Measurements from ENCODE around the gene RGS6. TPM values are rescaled to one million over a fixed set of nuclear protein-coding genes. Genes with fewer than 3 reads are reported as not detected.

The RGS6 gene
- total and polyA plus RNA-seq, 8 donors, result 0.12 to 4.1 (median 2.8) TPM

DNA sequence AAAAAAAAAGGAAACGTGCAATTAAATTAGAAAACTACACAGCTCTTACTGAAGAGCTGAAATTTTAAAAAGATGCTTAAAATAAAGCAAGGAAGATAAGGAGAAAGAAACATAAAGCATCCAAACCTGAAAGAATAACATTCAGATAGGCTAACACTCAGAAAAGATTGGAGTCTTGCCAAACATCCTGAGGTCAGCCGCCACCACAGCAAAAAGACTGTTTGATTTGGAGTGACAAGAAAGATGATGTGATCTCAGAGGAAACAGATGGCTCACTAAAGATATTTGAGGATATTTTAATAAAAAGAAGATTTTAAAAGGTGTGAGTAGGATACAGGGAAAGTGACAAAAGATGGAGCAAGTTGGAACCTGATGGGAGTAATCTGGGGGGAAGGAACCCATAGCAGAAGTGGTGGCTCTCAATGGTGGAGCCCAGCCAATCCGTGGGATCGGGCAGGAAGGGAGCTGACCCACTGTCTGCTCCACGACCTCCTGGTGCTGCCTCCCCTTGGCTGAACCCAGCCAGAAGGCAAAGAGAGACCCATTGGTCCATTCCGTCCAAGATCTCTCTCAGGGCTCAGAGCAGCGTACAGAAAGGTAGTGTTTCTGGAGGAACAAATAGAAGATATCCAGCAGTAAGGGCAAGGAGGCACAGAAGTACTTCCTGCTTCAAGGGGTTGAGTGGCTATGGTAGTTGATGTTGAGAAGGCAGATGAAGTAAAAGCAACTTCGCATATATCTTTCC lies 469.6 kb downstream of the RGS6 start:
- no peaks in the 10 kb centered on the region for H3K9me3 ChIP-seq
- intact Hi-C loops (cut with DNase I), result no loop called here
- ATAC-seq, result no peak
- no peak for TF ChIP-seq CTCF (IDR thresholded peaks at IDR 0.05)
- H3K36me3 ChIP-seq, result no peaks in the 10 kb centered on the region
- H3K4me1 ChIP-seq, result no peaks in the 10 kb centered on the region
- H3K4me3 ChIP-seq, result no peak overlapping the region
- peaks cover 0 to 14% of the 10 kb centered on the region in 2 donors for H3K27me3 ChIP-seq
- no peak overlapping the region for H3K27ac ChIP-seq
- no peak for DNase-seq

GRCh38 chr14:72402377-72402772 lies 470.1 kb downstream of the RGS6 start:
- no peaks in the 10 kb centered on the region for H3K9me3 ChIP-seq
- TF ChIP-seq CTCF (IDR thresholded peaks at IDR 0.05), result no peak
- peaks cover 0 to 14% of the 10 kb centered on the region in 2 donors for H3K27me3 ChIP-seq
- no peak overlapping the region for H3K4me3 ChIP-seq
- no peaks in the 10 kb centered on the region for H3K4me1 ChIP-seq
- no peak overlapping the region for H3K27ac ChIP-seq
- DNase-seq, result no peak
- intact Hi-C loops (cut with DNase I), result no loop called here
- no peaks in the 10 kb centered on the region for H3K36me3 ChIP-seq
- no peak for ATAC-seq

DNA sequence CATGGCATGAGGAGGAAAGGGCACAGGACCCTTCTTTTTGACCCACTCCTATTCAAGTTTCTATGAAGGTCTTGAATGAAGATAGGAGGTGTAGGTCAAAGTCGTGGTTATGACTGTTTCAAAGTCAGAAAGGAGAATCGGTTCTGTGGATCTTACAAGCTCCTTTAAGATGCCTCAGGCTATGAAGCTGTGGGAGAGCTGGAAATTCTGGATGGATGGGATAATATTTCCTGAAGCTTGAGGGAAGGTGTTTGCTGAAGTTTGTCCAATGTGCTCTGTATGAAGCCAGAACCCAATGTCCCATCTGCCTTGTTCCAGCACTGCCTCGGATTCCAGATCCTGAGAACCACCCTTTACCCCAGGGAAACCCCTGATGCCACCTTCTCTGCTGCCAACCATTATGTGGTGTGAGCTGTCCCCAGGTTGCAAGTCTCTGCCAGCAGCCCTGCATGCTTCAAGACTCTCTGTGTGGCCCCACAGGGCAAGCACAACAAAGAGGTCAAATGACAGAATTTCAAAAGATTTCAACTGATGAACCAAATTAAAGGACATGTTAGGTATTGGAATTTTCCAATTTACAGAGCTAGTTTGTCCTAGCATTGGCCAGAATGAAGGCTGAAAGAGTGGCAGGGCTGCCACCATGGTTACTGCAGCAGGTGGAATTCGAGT lies 472.0 kb downstream of the RGS6 start:
- intact Hi-C loops (cut with DNase I), result no loop called here
- H3K36me3 ChIP-seq, result no peaks in the 10 kb centered on the region
- H3K4me1 ChIP-seq, result no peaks in the 10 kb centered on the region
- ATAC-seq, result no peak
- H3K27me3 ChIP-seq, result peaks cover 0 to 14% of the 10 kb centered on the region in 2 donors
- peaks cover 0 to 3% of the 10 kb centered on the region in 2 donors for H3K9me3 ChIP-seq
- H3K27ac ChIP-seq, result no peak overlapping the region
- H3K4me3 ChIP-seq, result no peak overlapping the region
- DNase-seq, result no peak
- TF ChIP-seq CTCF (IDR thresholded peaks at IDR 0.05), result no peak

- TF ChIP-seq CTCF (IDR thresholded peaks at IDR 0.05), result no peak
- Histone ChIP-seq H3K27me3 (peaks cover 0 to 14% of the 10 kb centered on the region in 2 donors), H3K4me1 (no peaks in the 10 kb centered on the region), H3K9me3 (peaks cover 0 to 6% of the 10 kb centered on the region in 2 donors), H3K36me3 (no peaks in the 10 kb centered on the region), H3K27ac (no peak overlapping the region), H3K4me3 (no peak overlapping the region)
- ATAC-seq (no peak), DNase-seq (no peak)
- intact Hi-C loops (cut with DNase I), result no loop called here
Observed at GRCh38 chr14:72404998-72405397, 472.8 kb downstream of the RGS6 start.

DNA sequence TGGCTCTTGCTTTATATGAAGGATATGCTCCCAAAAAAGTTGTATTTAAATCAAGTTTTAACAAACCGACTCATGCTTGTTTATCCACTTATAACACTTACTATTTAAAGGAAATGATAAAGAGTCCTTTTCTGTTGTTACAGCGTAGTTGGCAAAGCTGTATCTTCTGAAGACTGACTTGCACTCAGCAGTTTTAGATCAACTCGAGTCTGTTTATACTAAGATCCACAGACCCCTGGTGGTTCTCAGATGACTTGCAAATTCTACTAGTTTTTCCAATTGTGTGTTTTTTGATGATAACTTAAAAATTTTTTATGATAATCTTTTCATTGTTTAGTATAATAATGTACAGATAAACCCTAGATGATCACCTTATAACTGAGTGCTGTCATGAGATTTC lies 475.8 kb downstream of the RGS6 start:
- intact Hi-C loops (cut with DNase I), result no loop called here
- DNase-seq (no peak), ATAC-seq (no peak)

More for the DNA sequence above, 475.8 kb downstream of the RGS6 start:
- Histone ChIP-seq H3K4me1 (no peaks in the 10 kb centered on the region), H3K36me3 (no peaks in the 10 kb centered on the region), H3K9me3 (peaks cover 0 to 6% of the 10 kb centered on the region in 2 donors), H3K4me3 (no peak overlapping the region), H3K27ac (no peak overlapping the region), H3K27me3 (peaks cover 0 to 6% of the 10 kb centered on the region in 2 donors)
- TF ChIP-seq CTCF (IDR thresholded peaks at IDR 0.05), result no peak

Data from left lung (tissue), 10 donors.